Left renal pelvis (tissue), 4 donors: ENCODE results near the gene TRIM26. TPM values are rescaled to one million over a fixed set of nuclear protein-coding genes. Genes with fewer than 3 reads are reported as not detected.

Experiments used
- polyA plus RNA-seq, 4 donors: library from polyadenylated mRNA; unstranded; fragments of 120-200 nt; gene quantifications; one replicate each; pipeline ENCODE4 v1.2.1, GENCODE V29; 2013; ENCODE audit not compliant: insufficient read length in 4 of 4

Gene TRIM26
- polyA plus RNA-seq, 4 donors: 28.8 to 39.3 (median 36.9) TPM

Other genes starting within 250 kb of the TRIM26 start
- gene POLR1H, start 152.1 kb downstream of the TRIM26 start, polyA plus RNA-seq: 10 to 100 TPM; 36.7 to 41.9 (median 37.7) TPM
- 10 to 100 TPM; 56.7 to 74.2 (median 64.7) TPM for gene PPP1R11, start 146.2 kb downstream of the TRIM26 start, polyA plus RNA-seq
- gene RNF39, start 137.6 kb downstream of the TRIM26 start, polyA plus RNA-seq: 1 to 10 TPM in 3 of 4 donors, under 1 TPM in 1; 0.97 to 1.5 (median 1.3) TPM
- gene TRIM31, start 100.3 kb downstream of the TRIM26 start, polyA plus RNA-seq: not detected
- gene TRIM40, start 77.3 kb downstream of the TRIM26 start, polyA plus RNA-seq: not detected
- gene TRIM10, start 52.2 kb downstream of the TRIM26 start, polyA plus RNA-seq: 1 to 10 TPM in 1 of 4 donors, under 1 TPM in 3; 0.45 to 2.6 (median 0.48) TPM
- gene TRIM15, start 49.9 kb downstream of the TRIM26 start, polyA plus RNA-seq: under 1 TPM in 1 of 4 donors, not detected in 3; 0.14 TPM
- 10 to 100 TPM in 3 of 4 donors, 1 to 10 TPM in 1; 10.0 to 15.1 (median 13.4) TPM for gene TRIM39, start 113.5 kb upstream of the TRIM26 start, polyA plus RNA-seq
- gene RPP21, start 131.8 kb upstream of the TRIM26 start, polyA plus RNA-seq: 10 to 100 TPM; 22.5 to 40.2 (median 28.7) TPM